ENCODE results near the gene NHLRC3. TPM values are rescaled to one million over a fixed set of nuclear protein-coding genes. Genes with fewer than 3 reads are reported as not detected.

The NHLRC3 gene
- total RNA-seq, 4 donors from 2014 or later: 19.2 to 25.1 (median 21.9) TPM

DNA sequence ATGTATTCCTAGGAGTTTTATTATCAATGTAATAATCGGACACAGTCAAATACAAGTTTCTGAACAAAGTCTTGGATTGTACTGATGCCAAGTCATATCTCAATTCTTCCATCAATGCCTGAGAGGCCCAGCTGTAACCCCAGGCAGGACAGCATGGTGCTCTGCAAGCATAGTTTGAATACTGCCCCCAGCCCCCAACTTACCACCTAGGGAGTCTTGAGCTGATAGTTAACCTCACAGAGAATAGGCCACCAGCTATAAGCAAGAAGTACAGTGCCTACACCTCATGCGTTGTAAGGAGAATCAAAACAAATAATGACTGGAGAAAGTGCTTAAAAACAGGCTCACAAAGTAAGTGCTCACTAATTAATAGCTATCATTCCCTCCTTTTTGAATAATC, 3.1 kb upstream of the NHLRC3 start:
- DNase-seq (ENCODE audit: low spot score in 2 of 2): no peak
- no peak overlapping the region for H3K27ac ChIP-seq
- peaks cover 0 to 66% (median 26%) of the 10 kb centered on the region in 4 donors for H3K4me1 ChIP-seq
- WGBS, 2 donors: 30 to 42% methylated on average over 2 of the region's 2 CpGs
- TF ChIP-seq EP300 (IDR thresholded peaks at IDR 0.05) (no peak), POLR2A (IDR thresholded peaks at IDR 0.05) (no peak)
- TF ChIP-seq, protein P1, sequence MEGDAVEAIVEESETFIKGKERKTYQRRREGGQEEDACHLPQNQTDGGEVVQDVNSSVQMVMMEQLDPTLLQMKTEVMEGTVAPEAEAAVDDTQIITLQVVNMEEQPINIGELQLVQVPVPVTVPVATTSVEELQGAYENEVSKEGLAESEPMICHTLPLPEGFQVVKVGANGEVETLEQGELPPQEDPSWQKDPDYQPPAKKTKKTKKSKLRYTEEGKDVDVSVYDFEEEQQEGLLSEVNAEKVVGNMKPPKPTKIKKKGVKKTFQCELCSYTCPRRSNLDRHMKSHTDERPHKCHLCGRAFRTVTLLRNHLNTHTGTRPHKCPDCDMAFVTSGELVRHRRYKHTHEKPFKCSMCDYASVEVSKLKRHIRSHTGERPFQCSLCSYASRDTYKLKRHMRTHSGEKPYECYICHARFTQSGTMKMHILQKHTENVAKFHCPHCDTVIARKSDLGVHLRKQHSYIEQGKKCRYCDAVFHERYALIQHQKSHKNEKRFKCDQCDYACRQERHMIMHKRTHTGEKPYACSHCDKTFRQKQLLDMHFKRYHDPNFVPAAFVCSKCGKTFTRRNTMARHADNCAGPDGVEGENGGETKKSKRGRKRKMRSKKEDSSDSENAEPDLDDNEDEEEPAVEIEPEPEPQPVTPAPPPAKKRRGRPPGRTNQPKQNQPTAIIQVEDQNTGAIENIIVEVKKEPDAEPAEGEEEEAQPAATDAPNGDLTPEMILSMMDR (IDR thresholded peaks at IDR 0.05): no peak
- H3K27me3 ChIP-seq: no peaks in the 10 kb centered on the region
- H3K9me3 ChIP-seq: no peaks in the 10 kb centered on the region
- peaks cover 0 to 9% (median 0%) of the 10 kb centered on the region in 3 donors for H3K36me3 ChIP-seq
- peak overlapping the region in 2 of 4 donors; percentile 20 to 71 for H3K4me3 ChIP-seq

DNA sequence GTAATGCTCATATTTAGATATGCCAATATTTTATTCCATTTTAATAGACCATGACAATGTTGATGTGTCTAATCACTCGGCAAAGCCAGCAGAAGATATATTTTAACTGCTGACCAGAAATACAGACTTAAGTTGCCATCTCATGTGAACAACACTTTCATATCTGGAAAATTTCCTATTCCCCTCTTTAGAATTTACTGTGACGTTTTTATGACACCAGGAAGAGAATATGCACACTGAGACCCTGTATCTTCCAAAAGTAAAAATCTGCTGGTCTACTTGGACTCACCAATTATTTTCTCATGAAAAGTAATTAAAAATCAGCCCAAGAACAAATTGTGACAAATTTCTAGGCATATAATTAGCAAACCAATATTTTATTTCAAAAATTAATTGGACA, 2.5 kb upstream of the NHLRC3 start:
- TF ChIP-seq, protein P1 (IDR thresholded peaks at IDR 0.05): no peak
- TF ChIP-seq POLR2A (IDR thresholded peaks at IDR 0.05) (no peak), EP300 (IDR thresholded peaks at IDR 0.05) (no peak)
- peaks cover 0 to 3% (median 0%) of the 10 kb centered on the region in 3 donors for H3K36me3 ChIP-seq
- H3K9me3 ChIP-seq: no peaks in the 10 kb centered on the region
- no peak for DNase-seq (ENCODE audit: low spot score in 2 of 2)
- no peaks in the 10 kb centered on the region for H3K27me3 ChIP-seq
- peak overlapping the region in 3 of 4 donors; percentile 20 to 89 (median 71) for H3K4me3 ChIP-seq
- 17 to 21% methylated on average over 2 of the region's 2 CpGs for WGBS, 2 donors
- peaks cover 0 to 72% (median 31%) of the 10 kb centered on the region in 4 donors for H3K4me1 ChIP-seq
- no peak overlapping the region for H3K27ac ChIP-seq

DNA sequence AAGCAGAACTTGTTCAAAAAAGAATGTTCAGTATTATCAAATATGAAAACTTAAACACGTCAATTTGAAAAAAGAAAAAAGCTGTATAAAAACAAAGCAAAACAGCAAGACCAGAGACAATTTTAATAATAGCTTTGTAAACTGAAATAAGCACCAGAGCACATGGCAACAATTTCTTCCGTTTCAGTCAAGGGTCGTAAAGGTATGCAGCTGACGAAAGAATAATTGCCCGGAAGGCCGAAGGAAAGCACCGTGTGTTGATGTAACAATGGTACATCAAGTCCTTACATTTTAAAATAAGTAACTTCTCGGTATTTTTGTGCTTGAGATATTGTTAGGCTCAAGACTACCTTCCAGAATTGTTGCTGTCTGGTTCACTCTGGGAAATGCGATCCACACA, 2.0 kb upstream of the NHLRC3 start:
- H3K4me3 ChIP-seq: peak overlapping the region; percentile 70 to 89 (median 76)
- H3K36me3 ChIP-seq: no peaks in the 10 kb centered on the region
- 2 to 3% methylated on average over 9 of the region's 9 CpGs for WGBS, 2 donors
- no peaks in the 10 kb centered on the region for H3K27me3 ChIP-seq
- DNase-seq (ENCODE audit: low spot score in 2 of 2): no peak
- H3K4me1 ChIP-seq: peaks cover 0 to 76% (median 35%) of the 10 kb centered on the region in 4 donors
- TF ChIP-seq POLR2A (IDR thresholded peaks at IDR 0.05): no peak
- no peak for TF ChIP-seq EP300 (IDR thresholded peaks at IDR 0.05)
- TF ChIP-seq, protein P1 (IDR thresholded peaks at IDR 0.05): no peak
- H3K27ac ChIP-seq: no peak overlapping the region
- no peaks in the 10 kb centered on the region for H3K9me3 ChIP-seq

DNA sequence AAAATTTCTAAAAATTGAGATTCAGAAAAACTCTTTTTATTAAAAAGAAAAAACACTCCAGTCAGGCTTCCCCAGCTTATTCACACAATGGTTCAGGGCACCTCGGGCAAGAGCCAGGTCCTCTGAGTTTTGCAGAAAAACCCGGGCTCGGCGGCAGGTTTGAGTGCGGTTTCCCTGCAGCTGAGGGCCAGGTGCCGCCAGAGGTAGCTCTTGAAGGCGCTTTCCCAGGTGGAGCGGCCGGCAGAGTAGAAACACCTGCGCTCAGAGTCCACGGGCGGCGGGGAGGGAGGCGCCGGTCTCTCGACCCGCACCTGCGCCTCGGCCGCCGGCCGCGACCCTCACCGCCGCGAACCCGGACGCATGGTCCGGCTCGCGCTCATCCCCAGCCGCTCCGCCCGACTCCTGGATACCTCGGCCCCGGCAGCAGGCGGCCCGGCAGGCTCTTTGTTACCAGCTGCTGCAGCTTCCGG, 811 bp upstream of the NHLRC3 start:
- no peak for DNase-seq (ENCODE audit: low spot score in 2 of 2)
- WGBS, 2 donors: 0 to 1% methylated on average over 27 to 34 of the region's 39 CpGs
- TF ChIP-seq, protein P1 (IDR thresholded peaks at IDR 0.05): no peak
- no peak for TF ChIP-seq POLR2A (IDR thresholded peaks at IDR 0.05)

DNA sequence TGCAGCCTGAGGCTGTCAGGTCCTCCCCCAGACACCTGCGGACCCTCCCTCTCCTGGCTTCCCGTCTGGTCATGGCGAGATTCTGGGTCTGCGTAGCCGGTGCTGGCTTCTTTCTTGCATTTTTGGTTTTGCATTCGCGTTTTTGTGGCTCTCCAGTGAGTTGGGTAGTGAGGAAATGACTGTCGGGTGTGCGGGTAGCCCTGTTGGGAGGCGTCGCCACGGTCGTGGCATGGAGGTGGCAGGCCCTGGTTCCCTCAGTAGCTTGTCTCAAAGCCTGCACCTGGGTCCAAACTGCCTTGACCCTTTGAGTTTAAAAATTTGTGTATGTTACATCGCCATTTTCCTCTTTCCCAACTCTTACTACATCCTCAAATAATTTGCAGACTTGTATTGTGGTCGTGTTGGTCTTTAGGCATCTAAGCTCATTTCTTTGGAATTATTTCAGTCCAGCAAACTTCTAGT, 344 bp downstream of the NHLRC3 start:
- peak overlapping the region; percentile 70 to 89 (median 76) for H3K4me3 ChIP-seq
- no peaks in the 10 kb centered on the region for H3K9me3 ChIP-seq
- H3K27me3 ChIP-seq: no peaks in the 10 kb centered on the region
- no peak for DNase-seq (ENCODE audit: low spot score in 2 of 2)
- peaks cover 0 to 14% (median 0%) of the 10 kb centered on the region in 3 donors for H3K36me3 ChIP-seq
- peak overlapping the region; percentile 49 to 89 (median 86) for H3K27ac ChIP-seq
- no peak for TF ChIP-seq EP300 (IDR thresholded peaks at IDR 0.05)
- TF ChIP-seq POLR2A (IDR thresholded peaks at IDR 0.05): no peak
- TF ChIP-seq, protein P1 (IDR thresholded peaks at IDR 0.05): no peak
- 0 to 2% methylated on average over 14 to 15 of the region's 15 CpGs for WGBS, 2 donors
- peaks cover 0 to 66% (median 36%) of the 10 kb centered on the region in 4 donors for H3K4me1 ChIP-seq

More for the DNA sequence above, 811 bp upstream of the NHLRC3 start:
- Histone ChIP-seq H3K36me3 (peaks cover 0 to 4% (median 0%) of the 10 kb centered on the region in 3 donors), H3K4me1 (peaks cover 0 to 75% (median 36%) of the 10 kb centered on the region in 4 donors), H3K27me3 (no peaks in the 10 kb centered on the region), H3K27ac (peak overlapping the region; percentile 49 to 89 (median 86)), H3K9me3 (no peaks in the 10 kb centered on the region), H3K4me3 (peak overlapping the region; percentile 70 to 89 (median 76))
